Calu3 (cell line): ENCODE measurements around the gene ZC3H13. TPM values are rescaled to one million over a fixed set of nuclear protein-coding genes. Genes with fewer than 3 reads are reported as not detected.

ENCODE experiments used
- BruUV-seq: library from RNA; stranded (reverse); fragments of 400-500 nt; replicated peaks from 2 replicates; lab custom pipeline; 2021; lab: Mats Ljungman, UMichigan
- CTCF ChIA-PET: fragments of 300-600 bp; sonication (Branson Sonifier 250); formaldehyde crosslinking; loops from one replicate; lab custom pipeline; 2022; ENCODE audit warnings: antibody characterized with exemption; lab: Charles Lee
- DNase-seq: peaks from one replicate; pipeline ENCODE4 v3.0.0; 2022
- H3K27ac Mint-ChIP-seq: one replicate; pipeline ENCODE4 v1.8.0; 2022; ENCODE audit warnings: mixed read lengths; ENCODE audit not compliant: unreplicated experiment
- H3K27me3 Mint-ChIP-seq: one replicate; pipeline ENCODE4 v1.8.0; 2022; ENCODE audit warnings: mixed read lengths; ENCODE audit not compliant: unreplicated experiment
- H3K36me3 Mint-ChIP-seq: one replicate; pipeline ENCODE4 v1.8.0; 2022; ENCODE audit warnings: mild to moderate bottlenecking, moderate library complexity, mixed read lengths; ENCODE audit not compliant: insufficient read depth, unreplicated experiment
- H3K4me1 Mint-ChIP-seq: one replicate; pipeline ENCODE4 v1.8.0; 2022; ENCODE audit warnings: mild to moderate bottlenecking, low read depth, mixed read lengths; ENCODE audit not compliant: unreplicated experiment
- H3K4me3 Mint-ChIP-seq: one replicate; pipeline ENCODE4 v1.8.0; 2022; ENCODE audit warnings: mild to moderate bottlenecking, low read depth, moderate library complexity, mixed read lengths; ENCODE audit not compliant: unreplicated experiment
- H3K9me3 Mint-ChIP-seq: one replicate; pipeline ENCODE4 v1.8.0; 2022; ENCODE audit warnings: low read depth, mixed read lengths; ENCODE audit not compliant: unreplicated experiment
- CTCF ChIP-seq: fragments of 200-600 bp; IDR thresholded peaks from one replicate; pipeline ENCODE4 v1.8.0; 2022; ENCODE audit warnings: antibody characterized with exemption; ENCODE audit not compliant: unreplicated experiment
- intact Hi-C: fragments of 100-400 bp; cut with micrococcal nuclease; formaldehyde crosslinking; loops from one replicate; pipeline ENCODE4 v1.10.0; 2022; ENCODE audit not compliant: unreplicated experiment
- total RNA-seq: library from RNA; stranded (reverse); gene quantifications from 2 replicates; pipeline ENCODE4 v1.2.3, GENCODE V29; 2022

ZC3H13 gene
- total RNA-seq, 1 experiment from 2014 or later, result 28.5 TPM

DNA sequence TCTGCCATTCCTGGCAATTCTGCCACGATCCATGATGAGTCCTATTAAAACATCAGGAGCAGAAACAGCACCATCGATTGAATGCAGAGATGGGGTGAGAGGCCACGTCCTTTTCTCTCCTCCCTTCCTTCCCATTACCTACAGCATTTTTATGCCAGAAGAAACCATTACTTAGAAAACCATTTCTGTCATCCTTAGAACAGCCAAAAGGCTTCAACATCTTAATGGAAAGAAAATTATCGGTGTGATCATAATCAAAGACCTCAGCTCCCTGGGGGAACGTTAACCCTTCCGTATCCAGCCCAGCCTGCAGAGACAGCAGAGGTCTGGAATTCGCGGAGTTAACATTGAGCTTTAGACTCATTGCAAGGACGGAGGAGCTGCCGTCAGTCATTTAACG lies 145.0 kb downstream of the ZC3H13 start:
- intact Hi-C loops, result no loop called here
- Mint-ChIP-seq H3K36me3 (no peaks in the 10 kb centered on the region), H3K27ac (no peak overlapping the region)

More for the DNA sequence above, 145.0 kb downstream of the ZC3H13 start:
- H3K27me3 Mint-ChIP-seq, result peaks cover 38% of the 10 kb centered on the region
- no peak overlapping the region for H3K4me3 Mint-ChIP-seq
- no peaks in the 10 kb centered on the region for H3K4me1 Mint-ChIP-seq
- no peaks in the 10 kb centered on the region for H3K9me3 Mint-ChIP-seq
- no peak for DNase-seq
- CTCF ChIA-PET, result no interaction called here
- no peak for TF ChIP-seq CTCF
- BruUV-seq, result no TSS peak

Other genes starting within 250 kb of the ZC3H13 start
- gene SIAH3, start 201.0 kb downstream of the ZC3H13 start, total RNA-seq, result not detected in 2 replicates
- not detected in 2 replicates for gene CPB2, start 52.3 kb upstream of the ZC3H13 start, total RNA-seq
- 54.6 and 58.6 TPM in 2 replicates for gene LCP1, start 129.4 kb upstream of the ZC3H13 start, total RNA-seq
- gene LRRC63, start 159.2 kb upstream of the ZC3H13 start, total RNA-seq, result 0.32 and 0.38 TPM in 2 replicates